Measurements from ENCODE around the gene SLC26A8.
"Not testable (repeated sequence)": the region's sequence is repeated elsewhere in the genome, so short reads cannot be mapped to it uniquely, and the experiment has no call there.

SLC26A8 gene

GRCh38 chr6:36050947-36051710 is 26.7 kb upstream of the SLC26A8 start:
- FAIRE-seq, result no peak

- FAIRE-seq, result no peak
Measured at GRCh38 chr6:36050305-36050704, 25.9 kb upstream of the SLC26A8 start.

DNA sequence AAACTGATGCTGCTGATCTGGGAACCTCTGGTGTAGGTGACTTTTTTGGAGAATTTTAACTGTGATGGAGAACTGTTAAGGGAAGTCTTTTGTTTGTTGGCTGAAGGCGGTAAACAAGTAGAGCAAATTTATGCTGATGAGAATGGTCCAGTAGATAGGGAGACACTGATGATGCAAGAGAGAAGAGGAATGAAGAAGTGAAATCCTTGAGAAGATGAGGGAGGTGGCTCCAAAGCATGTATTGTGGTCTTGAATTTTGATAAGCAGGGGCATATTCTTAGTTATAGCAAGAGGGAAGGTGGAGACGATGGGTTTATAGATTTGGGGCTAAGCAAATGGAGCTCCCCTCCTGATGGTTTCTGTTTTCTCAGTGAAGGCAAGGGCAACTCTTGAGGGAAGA is 25.1 kb upstream of the SLC26A8 start:
- FAIRE-seq, result no peak

DNA sequence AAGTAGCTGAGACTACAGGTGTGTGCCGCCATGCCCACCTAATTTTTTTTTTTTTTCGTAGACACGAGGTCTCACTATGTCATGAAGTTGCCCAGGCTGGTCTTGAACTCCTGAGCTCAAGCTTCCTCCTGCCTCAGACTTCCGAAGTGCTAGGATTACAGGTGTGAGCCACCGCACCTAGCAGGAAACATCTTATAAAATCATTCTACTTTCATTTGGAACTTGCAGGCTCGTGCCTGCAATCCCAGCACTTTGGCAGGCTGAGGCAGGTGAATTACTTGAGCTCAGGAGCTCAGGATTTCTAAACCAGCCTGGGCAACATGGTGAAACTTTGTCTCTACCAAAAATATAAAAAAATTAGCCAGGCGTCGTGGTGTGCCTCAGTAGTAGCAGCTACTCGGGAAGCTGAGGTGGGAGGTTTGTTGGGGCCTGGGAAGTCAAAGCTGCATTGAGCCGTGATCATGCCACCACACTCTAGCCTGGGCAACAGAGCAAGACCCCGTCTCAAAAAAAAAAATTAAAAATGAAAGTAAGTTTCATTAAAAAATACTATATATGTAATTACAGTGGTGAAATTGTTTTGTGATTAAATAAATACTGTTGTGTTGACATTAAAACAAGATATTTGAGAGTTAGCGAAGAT is 18.3 kb upstream of the SLC26A8 start:
- no peak for FAIRE-seq

- FAIRE-seq, result no peak
Measured at GRCh38 chr6:36040958-36041357, 16.5 kb upstream of the SLC26A8 start.

DNA sequence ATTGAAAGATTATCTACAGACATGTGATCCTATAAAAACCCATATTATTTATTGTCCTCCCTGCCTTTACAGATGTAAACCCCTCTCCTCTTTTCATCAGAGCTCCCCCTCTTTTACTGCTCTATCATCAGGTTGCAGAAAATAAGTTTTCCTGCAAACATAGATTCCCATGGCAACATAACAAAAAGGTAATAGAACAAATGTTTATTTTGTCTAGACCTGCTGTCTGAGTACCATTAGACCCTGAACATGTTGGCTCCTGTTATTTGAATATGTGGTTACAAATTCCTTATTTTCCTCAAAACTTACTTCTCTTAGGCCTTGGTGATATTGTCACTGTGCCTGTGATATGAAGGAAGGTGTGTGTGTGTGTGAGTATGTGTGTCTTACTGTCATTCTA is 14.7 kb upstream of the SLC26A8 start:
- no peak for FAIRE-seq

- FAIRE-seq, result no peak
Measured at GRCh38 chr6:36038120-36038876, 13.9 kb upstream of the SLC26A8 start.

GRCh38 chr6:36035225-36035624 is 10.8 kb upstream of the SLC26A8 start:
- FAIRE-seq, result no peak

GRCh38 chr6:36034441-36034840 is 10.0 kb upstream of the SLC26A8 start:
- no peak for FAIRE-seq

GRCh38 chr6:36033935-36034334 is 9.5 kb upstream of the SLC26A8 start:
- no peak for FAIRE-seq

DNA sequence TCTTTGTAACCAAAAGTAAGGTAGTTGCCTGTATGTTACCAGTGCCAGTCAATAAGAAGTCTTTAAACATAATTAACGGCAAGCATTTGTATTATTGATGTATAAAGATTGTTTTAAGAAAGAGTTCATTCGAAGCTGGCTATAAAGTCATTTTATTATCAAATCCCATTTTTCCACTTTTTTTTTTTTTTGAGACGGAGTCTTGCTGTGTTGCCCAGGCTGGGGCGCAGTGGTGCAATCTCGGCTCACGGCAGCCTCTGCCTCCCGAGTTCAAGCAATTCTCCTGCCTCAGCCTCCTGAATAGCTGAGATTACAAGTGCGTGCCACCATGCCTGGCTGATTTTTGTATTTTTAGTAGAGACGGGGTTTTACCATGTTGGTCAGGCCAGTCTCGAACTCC is 8.7 kb upstream of the SLC26A8 start:
- not testable (repeated sequence) for FAIRE-seq

DNA sequence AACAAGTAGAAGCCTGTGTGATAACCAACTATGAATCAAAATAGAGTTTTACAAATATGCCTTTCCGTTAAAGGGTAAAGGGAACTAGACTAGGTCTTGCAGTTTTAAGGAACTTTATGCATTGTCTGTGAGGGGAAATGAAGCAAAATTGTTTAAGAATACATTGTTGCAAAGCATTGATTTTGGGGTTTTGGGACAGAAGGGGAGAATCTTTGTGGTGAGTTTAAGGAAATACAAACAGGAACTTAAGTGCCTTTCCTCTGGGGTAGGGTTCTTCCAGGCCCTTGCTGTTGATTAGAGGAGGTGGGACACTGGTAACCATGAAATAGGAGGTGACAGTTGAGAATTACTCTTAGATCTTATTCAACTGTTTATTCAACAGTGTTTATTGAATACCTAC is 7.8 kb upstream of the SLC26A8 start:
- no peak for FAIRE-seq

DNA sequence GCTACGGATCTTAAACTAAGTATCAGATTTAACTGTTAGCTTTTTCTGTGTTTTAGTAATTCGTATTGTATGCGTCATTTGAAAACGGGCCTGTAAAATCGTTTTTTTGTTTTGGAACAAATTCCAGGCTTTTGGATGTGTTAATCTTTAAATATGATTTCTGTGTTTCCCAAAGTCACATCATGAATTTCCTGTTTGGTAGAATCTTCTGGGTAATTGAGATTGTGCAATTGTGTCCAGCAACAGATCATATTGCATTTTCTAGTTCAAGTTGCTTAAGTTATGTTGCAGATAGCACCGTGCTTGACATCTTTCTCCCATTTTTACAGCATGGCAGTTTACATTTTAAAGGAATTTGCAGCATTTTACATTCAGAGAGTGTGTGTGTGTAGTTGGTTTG is 5.0 kb upstream of the SLC26A8 start:
- no peak for FAIRE-seq

DNA sequence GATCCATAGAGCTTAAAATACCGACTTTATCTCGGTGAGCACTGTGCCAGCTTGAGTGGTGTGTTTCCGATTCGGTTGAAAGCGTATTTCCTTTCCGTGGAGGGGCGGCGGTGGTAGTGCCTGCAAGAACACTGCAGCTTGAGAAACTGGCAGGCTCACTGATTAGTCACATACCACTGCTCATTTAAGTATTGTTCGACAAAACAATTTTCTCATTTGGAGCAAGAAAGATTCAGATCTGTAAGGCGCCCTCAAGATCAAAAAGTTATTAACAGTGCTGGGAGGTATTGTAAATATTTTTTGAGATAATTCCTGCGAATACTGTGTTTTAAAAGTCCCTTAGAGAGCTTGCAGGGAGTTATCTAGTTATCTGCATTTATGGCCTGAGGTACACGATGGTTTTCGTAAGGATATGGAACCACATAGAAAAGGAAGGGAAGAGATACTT is 4.5 kb upstream of the SLC26A8 start:
- no peak for FAIRE-seq

DNA sequence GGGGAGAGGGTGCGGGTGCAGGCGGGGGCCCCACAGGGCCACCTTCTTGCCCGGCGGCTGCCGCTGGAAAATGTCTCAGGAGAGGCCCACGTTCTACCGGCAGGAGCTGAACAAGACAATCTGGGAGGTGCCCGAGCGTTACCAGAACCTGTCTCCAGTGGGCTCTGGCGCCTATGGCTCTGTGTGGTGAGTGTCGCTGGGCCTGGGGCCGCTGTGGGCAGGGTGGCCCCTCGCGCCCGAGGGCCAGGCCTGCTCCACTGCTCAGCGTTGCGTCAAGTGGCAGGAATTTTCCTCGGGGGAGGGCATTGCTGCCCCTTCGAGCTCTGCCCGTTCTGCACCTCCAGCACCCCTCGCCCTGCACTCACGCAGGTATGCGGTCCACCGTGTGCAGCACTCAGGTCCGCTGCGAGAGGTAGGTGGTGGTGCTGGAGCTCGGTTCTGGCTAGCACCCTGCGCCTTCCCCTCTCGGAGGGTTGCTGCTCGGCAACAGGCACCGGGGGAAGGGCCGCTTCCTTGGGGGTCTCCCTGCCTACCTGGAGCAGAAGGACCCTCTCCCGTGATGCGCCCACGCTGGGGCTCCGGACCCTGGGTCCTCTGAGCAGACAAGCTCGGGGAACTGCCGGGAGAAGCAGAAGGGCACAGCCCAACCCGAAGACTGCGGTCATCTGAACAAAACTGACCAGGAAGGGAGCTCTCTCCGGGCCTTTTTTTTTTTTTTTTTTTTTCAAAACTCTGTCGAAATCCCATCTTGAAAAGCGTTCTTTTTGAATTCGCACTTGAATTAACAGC is 3.8 kb upstream of the SLC26A8 start:
- no peak for FAIRE-seq

GRCh38 chr6:36027501-36028087 is 3.2 kb upstream of the SLC26A8 start, which contains the start of gene MAPK14:
Gene MAPK14, plus strand, starts transcription at chr6:36027808. Its CDS starts 350 bp downstream, at chr6:36028158.
- FAIRE-seq, result peak; percentile 98

GRCh38 chr6:36025932-36026327 is 1.5 kb upstream of the SLC26A8 start:
- no peak for FAIRE-seq

- FAIRE-seq, result no peak
Measured at GRCh38 chr6:36025260-36025931, 955 bp upstream of the SLC26A8 start.

DNA sequence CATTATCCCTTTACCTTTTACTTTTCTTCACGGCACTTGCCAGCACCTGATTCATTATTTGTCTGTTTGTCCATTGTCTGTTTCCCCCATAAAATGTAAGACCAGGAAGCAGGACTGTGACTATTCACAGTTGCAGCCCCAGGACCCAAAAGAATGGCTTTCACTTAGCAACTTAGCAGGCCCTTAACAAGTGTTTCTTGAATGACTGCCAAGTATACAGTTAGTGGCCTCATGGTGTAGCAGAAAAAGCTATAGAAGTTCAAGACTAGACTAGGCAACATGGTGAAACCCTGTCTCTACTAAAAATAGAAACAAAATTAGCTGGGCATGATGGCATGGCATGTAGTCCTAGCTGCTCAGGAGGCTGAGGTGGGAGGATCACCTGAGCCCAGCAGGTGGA is 4.3 kb downstream of the SLC26A8 start:
- no peak for FAIRE-seq

- FAIRE-seq, result no peak
Measured at GRCh38 chr6:36019167-36019566, 5.3 kb downstream of the SLC26A8 start.

GRCh38 chr6:36018339-36018738 is 6.1 kb downstream of the SLC26A8 start:
- FAIRE-seq, result no peak

DNA sequence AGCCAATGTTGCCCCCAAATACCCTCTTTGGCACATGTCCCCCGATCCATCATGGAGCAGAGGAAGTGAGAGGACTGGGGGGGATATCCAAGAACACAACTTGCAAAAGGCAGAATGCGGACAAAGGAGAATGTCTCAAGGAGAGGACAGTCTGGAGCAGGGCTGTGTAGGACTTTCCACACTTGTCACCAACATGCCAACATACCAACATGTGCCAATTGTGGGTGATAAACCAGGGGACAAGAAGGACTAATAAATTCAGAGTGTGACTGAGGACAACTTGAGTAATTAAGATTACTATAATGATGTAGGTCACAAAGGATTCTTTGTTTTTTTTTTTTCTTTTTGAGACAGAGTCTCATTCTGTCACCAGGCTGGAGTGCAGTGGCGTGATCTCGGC is 8.8 kb downstream of the SLC26A8 start:
- FAIRE-seq, result no peak
